D721Med (cell line): Measurements from ENCODE around the gene SMAD3.

ENCODE experiments used
- DNase-seq: peaks from one replicate; pipeline ENCODE4 v3.0.0; 2011; ENCODE audit warnings: low spot score; ENCODE audit not compliant: insufficient read length
- FAIRE-seq: peaks from 2 replicates; lab custom pipeline; 2011; peaks lifted over from hg19 to GRCh38; lab: Jason Lieb, UNC
- TF ChIP-seq, protein P1 (sequence below): IDR thresholded peaks from 2 replicates; pipeline ENCODE4 v1.5.1; 2012; ENCODE audit warnings: mild to moderate bottlenecking, control low read depth; ENCODE audit not compliant: insufficient read depth; ENCODE audit errors: missing control alignments

SMAD3 gene

DNA sequence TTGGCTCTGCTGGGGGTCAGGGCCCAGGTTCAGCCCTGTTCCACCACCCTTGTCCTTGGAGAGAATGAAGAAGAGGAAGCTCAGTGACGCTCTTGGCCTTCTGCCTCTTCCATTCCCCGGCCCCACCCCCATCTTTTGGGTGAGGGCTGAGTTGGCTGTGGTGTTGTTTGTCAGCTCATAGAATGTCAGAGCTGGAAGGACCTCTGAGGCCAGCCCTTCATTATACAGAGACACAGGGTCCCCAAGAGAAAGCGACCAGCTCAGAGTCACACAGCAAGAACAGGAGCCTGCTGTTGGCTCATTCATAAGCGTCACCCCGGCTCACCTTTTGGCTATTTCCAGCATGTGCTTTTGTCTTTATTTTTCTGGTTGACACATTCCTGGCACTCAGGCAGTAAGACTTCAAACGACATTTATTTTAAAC is 120.8 kb downstream of the SMAD3 start:
- no peak for DNase-seq
- FAIRE-seq: no peak
- TF ChIP-seq, protein P1, sequence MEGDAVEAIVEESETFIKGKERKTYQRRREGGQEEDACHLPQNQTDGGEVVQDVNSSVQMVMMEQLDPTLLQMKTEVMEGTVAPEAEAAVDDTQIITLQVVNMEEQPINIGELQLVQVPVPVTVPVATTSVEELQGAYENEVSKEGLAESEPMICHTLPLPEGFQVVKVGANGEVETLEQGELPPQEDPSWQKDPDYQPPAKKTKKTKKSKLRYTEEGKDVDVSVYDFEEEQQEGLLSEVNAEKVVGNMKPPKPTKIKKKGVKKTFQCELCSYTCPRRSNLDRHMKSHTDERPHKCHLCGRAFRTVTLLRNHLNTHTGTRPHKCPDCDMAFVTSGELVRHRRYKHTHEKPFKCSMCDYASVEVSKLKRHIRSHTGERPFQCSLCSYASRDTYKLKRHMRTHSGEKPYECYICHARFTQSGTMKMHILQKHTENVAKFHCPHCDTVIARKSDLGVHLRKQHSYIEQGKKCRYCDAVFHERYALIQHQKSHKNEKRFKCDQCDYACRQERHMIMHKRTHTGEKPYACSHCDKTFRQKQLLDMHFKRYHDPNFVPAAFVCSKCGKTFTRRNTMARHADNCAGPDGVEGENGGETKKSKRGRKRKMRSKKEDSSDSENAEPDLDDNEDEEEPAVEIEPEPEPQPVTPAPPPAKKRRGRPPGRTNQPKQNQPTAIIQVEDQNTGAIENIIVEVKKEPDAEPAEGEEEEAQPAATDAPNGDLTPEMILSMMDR: no peak

DNA sequence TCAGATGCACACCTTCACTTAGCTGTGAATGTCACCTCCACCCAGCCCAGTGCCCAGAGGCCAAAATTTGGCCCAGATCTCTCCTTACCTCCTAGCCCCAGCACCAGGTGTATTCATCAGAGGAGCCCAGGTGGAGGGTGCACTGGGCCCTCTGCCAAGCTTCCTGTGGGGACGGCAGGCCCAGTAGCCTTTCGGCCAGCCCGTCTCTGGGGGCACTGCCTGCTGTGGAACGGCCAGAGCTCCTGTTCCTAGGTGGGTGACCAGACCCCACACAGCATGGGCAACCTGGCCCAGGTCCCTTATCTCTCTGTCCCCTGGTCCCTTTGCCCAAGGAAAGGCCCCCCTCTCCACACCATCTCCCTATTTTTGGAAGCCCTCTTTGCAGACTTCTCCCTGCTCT is 121.3 kb downstream of the SMAD3 start:
- FAIRE-seq (no peak), DNase-seq (no peak)
- TF ChIP-seq, protein P1: no peak

DNA sequence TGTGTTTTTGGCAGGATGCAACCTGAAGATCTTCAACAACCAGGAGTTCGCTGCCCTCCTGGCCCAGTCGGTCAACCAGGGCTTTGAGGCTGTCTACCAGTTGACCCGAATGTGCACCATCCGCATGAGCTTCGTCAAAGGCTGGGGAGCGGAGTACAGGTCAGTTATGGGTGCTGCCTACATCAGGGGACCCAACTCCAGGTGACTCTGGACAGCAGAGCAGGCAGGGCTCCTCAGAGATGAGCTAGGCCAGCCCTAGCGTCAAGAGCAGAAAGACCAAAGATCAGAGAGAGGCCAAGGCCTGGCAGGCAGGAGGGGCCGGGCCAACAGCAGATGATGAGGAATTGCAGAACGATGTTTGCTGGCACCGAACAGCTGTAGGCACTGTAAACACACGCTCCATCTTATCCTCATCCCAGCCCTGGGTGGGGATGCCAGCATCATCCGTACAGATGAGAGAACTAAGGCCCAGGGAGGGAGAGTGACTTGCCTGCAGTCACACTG is 122.0 kb downstream of the SMAD3 start:
- no peak for FAIRE-seq
- TF ChIP-seq, protein P1: no peak
- no peak for DNase-seq

DNA sequence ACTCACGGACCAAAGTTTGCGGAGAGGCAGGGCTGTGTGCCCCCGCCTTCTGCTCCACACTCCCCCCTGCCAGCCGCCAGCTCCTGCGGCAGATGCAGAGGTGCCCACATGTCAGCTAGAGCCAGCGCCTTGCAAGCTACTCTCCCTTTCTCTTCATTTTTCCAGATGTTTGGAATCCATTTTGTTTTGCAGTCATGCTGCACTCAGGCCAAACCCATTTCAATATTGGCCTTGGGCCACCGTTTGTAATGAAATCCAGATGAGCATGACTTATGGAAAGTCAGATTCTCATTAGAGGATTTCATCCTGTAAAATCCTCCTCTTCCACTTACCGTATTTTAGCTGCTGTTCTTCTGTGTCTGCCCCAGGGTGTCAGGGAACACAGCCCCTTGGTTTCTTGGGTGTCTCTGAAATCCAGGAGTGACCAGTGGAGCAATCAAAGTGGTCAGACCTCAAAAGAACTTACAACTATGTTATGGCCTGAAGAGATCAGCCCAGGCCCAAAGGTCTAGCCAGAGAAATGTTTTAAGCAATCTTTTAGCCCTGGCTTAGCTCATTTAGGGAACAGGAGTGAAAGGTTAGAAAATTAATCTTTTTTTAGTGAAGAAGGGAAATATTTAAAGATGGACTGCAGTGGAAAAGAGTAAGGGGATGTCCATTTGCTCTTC is 123.3 kb downstream of the SMAD3 start:
- TF ChIP-seq, protein P1: no peak
- no peak for DNase-seq
- FAIRE-seq: no peak

DNA sequence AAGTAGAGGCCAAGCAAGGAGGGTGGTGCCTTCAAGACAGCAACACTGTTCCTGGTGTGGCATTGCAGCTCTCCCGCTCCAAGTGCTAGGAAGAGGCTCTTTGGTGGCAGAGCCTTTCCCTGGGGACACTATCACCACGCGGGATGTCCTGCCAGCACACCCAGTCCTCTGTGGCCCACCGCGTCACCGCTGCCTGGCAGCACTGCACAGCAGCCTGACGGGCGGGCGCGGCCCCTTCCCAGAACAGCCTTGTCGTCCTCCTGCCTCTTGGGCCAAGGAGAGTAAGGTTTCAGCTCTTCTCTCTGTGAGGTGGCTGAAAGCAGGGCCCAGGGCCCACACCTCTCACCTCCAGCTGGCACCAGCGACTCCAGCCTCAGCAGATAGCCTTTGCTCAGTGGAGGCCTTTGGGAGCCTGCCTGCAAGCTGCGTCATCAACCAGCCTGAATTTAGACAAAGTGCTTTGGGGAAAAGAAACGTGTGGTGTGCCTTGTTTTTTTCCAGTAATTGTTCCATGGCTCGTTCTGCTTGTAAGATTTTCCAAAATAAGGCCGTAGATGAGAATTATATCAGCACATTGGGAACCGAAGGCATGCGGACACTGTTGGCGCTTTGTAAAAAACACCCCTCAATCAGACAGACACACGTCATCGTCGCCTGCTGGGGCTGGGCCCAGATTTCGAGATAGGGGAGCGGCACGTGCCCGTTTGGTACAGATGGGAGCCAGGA is 124.1 kb downstream of the SMAD3 start:
- DNase-seq (no peak), FAIRE-seq (no peak)
- TF ChIP-seq, protein P1: no peak

DNA sequence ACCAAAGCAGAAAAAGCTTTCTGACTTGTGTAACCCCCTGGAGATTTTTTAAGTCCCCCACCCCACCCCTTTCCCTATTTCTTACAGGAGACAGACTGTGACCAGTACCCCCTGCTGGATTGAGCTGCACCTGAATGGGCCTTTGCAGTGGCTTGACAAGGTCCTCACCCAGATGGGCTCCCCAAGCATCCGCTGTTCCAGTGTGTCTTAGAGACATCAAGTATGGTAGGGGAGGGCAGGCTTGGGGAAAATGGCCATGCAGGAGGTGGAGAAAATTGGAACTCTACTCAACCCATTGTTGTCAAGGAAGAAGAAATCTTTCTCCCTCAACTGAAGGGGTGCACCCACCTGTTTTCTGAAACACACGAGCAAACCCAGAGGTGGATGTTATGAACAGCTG is 124.9 kb downstream of the SMAD3 start:
- FAIRE-seq (no peak), DNase-seq (no peak)
- TF ChIP-seq, protein P1: no peak

DNA sequence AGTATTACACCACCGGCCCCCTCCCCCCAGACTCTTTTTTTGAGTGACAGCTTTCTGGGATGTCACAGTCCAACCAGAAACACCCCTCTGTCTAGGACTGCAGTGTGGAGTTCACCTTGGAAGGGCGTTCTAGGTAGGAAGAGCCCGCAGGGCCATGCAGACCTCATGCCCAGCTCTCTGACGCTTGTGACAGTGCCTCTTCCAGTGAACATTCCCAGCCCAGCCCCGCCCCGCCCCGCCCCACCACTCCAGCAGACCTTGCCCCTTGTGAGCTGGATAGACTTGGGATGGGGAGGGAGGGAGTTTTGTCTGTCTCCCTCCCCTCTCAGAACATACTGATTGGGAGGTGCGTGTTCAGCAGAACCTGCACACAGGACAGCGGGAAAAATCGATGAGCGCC is 125.4 kb downstream of the SMAD3 start:
- DNase-seq (no peak), FAIRE-seq (no peak)
- TF ChIP-seq, protein P1: no peak
